GM21447 (cell line): ENCODE results near the gene ZNF275.
"Not testable (repeated sequence)": the region's sequence is repeated elsewhere in the genome, so short reads cannot be mapped to it uniquely, and the experiment has no call there.

Experiments
- ATAC-seq: cut with Tn5 transposase; IDR thresholded peaks from one replicate; pipeline ENCODE4 v1.9.1; 2021; ENCODE audit not compliant: unreplicated experiment

The ZNF275 gene, protein sequence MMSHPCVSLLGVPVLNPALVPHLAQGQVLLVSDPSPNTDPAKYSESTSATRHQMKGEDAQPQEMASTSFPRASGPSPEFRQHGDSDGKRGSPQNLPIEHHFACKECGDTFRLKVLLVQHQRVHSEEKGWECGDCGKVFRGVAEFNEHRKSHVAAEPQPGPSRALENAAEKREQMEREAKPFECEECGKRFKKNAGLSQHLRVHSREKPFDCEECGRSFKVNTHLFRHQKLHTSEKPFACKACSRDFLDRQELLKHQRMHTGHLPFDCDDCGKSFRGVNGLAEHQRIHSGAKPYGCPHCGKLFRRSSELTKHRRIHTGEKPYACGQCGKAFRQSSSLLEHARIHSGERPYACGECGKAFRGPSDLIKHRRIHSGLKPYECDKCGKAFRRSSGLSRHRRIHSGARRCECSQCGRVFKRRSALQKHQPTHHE

DNA sequence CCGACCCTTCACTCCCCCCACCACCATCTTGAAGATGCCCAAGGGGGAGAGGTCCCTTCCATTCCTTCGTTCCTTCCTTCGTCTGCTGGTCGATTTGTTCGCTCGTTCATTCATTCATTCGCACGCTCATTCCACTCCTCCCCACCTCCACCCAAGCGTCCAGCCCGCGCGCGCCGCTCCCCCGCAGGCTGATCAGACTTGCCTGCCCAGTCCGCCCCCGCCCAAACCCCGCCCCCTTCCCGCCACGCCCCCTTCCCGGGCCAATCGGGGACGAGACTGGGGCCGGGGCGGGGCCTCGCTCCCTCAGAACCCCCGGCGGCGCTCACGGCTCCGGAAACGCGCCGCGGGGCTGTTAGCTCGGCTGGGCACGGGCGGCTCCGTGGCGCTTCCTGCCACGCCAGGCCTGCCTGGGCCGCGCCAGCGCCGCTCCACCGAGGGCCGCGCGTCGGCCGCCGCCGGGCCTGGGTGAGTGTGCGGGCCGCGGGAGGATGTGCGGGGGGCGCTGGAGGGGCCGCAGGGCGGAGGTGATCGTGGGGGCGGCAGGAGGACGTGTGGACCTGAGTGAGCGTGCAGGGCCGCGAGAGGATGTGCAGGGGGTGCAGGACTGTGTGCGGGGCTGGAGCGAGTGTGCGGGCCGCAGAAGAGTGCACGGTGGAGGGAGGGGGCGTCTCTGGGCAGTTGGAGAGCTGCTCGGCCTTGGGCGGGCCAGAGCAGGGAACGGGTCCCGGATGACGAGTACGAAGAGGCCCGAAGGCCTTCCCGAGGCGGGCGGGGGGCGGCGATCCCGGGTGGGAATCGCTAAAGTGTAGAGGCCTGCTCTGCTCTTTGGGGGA is at the start of gene ZNF275:
ZNF275 (plus strand) TSS at position 333 of the 833 bp plus-strand sequence. CDS start 2,527 bp downstream, outside the sequence.
- peak; percentile 79 for ATAC-seq

DNA sequence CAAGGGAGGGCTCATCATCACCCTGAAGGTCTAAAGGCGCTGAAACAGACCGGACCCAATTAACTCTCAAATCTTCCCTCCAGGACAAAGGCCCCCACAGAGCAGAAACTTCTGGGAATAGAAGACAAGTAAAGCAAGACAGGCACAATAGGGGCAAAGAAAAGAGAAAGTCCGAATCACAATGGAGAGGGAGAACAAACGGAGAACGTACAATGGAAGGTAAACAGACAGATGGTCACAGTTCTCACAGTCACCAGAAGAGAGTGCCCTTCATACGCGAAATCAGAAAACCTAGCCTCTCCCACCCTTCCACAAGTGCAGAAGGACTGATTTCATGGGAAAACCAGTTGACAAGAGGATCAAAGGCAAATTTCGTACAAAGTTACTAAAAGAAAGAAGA is 48.3 kb upstream of the ZNF275 start:
- ATAC-seq = not testable (repeated sequence)

DNA sequence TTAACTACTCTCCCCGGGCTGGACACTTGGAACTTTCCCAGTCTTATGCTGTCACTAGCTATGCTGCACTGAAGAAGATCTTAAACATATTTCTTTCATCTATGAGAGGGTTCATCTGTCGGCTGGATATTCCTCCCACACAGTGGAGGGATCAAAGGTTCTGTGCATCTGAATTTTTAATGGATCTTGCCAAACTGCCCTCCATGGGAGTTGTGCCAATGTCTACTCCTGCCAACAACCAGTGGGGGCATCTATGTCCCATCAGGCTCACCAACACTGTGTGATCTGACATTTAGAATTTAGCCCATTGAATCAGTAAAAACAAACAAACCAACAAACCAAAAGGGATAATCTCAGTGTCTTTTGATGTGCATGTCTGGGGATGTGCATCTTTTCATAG is 45.1 kb upstream of the ZNF275 start:
- ATAC-seq = not testable (repeated sequence)

DNA sequence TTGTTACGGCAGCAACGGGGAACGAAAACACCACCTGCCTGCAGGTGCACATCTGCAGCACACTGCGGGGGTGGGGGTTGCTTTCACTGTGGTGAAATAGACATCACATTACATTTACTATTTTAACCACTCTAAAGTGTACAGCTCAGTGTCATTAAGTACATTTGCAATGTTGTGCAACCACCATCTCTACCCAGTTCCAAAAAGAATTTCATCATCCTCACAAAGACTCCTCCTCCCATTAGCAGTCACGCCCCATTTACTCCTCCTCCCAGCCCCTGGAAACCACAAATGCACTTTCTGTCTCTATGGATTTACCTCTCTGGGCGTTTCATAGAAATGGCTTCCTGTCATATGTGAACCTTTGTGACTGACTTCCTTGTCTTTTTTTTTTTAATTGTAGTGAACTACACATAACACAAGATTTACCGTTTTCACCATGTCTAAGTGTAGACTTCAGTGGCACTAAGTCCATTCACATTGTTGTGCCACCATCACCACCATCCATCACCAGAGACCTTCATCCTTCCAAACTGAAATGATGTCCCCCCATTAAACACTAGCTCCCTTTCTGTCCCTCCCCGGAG is 40.4 kb upstream of the ZNF275 start:
- not testable (repeated sequence) for ATAC-seq

DNA sequence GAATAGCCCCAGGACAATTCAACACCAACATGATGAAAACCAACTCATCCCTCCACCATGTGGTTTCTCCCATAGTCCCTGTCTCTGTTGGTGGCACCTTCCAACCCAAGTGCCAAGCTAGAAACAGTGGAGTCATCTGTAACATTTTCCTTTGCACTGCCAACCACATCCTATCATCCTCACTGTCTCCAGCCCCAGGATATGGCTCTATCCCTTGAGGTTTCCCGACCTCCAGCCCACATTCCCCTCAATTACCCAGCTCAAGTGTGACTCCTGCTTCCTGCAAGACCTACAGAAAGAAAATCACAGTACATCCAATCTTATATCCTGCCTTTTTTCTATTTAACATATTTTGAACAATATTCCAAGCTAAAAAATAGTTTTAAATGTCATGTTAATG is 36.6 kb upstream of the ZNF275 start:
- no peak for ATAC-seq

DNA sequence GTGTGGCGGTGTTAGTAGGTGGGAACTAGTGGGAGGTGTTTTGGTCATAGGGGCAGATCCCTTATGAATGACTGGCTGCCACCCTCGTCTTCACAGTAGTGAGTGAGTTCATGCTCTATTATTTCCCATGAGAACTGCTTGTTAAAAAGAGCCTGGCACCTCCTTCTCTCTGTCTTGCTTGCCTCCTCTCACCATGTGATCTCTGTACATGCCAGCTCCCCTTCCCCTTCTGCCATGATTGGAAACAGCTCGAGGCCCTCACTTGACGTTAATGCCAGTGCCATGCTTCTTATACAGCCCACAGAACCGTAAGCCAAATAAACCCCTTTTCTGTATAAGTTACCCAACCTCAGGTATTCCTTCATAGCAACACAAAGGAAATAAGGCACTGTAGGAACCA is 34.1 kb upstream of the ZNF275 start:
- no peak for ATAC-seq

DNA sequence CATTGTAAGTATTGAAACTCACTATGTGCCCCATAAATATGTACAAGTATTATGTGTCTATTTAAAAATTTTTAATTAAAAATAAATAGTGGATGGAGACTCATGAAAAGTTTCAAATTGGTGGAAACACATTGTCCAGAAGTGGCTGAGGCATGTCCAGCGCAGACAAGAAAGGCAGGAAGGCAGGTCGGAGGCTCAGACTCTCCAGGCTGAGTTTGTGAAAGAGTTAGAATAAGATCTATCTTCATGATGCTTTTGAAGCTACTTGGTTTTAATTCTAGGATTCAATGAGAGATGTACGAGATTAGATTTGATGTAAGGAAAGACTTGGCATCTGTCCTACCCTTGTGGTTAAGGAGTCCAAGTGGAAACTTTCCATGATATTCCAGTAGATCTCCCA is 32.2 kb upstream of the ZNF275 start:
- ATAC-seq = no peak

DNA sequence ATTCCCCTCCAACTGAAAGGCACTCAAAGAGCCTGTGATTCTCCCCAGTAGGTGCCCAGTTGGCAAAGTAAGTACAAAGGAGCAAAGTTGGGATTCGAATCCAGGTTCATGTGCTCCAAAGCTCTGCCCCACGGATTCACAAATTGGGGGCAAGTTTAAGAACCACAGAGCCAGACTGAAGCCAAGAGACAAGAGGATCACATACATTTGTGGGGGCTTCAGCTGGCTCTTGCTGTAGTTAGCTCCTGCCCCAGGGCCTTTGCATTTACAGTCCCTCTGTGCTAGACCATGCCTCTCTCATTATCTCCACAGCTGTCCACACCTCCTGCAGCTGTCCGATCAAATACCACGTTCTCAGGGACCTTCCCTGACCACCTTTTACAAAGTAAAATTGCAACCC is 31.2 kb upstream of the ZNF275 start:
- no peak for ATAC-seq

DNA sequence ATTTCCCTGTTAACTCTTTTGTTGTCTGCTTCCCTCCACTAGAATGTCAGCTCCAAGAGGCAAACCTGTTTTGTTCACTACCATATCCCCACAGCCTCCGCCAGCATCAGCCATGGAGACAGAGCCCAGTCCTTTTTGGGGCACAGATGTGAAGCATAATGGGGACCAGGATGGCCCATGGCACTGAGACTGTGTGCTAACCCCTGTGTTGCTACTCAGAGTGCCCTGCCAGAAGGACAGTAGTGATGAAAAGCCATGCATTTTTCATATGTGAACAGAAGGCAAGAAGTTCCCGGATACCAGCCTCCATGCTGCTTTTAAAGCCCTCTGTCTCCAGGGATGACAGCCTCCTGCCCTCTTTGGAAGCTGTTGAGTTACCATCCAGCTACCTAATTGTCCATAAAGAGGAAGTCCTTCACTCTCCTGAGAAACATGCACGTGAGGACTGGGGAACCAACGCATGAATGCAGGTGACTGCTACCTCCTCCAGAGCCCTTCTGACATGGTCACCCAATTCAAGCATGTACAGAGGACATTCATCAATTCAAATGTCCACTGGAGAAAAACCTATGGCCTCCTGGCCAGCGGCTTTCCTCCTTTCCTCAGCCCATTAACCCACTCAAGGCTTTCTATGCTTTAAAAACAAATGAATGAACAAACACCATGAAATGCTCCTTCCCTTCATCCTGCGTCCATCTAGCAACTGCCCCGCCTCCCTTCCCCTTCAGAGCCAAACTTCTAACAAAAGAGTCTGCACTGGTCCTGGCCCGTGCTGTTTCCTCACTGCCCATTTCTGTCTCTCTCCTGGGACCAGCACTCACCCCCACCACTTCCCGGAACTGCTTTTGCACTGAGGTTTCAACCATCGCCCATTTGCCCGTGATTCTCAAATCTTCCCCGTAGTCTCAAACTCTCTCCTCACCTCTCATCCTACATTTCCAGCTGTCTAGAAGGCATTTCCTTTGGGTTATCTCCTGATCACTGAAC is 30.4 kb upstream of the ZNF275 start:
- ATAC-seq = no peak

DNA sequence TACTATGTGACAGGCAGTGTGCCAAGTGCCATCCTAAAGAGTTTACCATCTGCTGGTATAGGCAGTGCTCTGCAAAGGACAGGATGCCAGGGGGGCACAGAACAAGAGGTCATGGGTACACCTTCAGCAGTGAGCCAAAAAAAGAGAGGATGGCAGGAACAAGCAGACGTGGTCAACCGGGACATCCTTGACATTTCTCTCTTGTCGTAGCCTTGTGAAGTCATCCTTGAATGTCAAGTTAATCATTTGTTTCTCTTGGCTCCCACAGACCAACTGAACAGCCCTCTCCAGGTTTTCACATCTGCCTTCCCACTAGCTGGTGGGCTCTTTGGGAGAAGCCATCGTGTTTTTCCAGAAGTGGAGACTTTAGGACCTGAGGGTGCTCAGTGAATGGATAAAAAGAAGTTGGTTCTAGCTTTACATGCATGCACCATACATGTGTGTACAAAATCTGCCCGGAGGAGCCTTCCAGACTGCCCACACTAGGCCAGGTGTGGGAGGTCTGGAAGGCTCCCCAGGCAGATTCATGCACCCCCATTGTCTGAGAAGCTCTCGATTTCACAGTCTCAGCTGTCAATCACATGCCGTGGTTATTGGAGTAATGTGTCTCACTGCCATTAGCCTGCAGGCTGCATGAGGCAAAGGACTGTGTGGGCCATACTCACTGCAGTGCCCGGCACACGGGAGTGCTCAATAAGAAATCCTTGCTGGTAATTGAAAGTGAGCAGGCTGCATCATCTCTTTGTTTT is 28.8 kb upstream of the ZNF275 start:
- no peak for ATAC-seq

DNA sequence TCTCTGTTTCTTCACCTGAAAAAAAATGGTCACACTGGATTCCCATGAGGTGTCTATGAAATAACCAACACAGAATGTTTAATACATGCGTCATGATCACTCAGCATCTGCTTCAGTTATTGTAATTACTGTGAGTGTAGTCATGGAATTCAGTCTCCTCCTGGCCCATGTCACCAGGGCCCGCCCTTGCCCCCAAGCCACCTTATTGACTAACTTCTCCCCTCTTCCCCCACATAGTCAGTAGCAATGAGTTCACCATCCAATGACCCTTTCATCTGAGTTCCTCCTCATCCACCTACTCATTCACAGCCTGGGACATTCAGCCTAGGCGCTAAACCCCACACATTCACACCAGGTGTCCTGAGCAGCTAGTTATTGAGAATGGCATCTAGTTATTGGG is 28.0 kb upstream of the ZNF275 start:
- no peak for ATAC-seq

DNA sequence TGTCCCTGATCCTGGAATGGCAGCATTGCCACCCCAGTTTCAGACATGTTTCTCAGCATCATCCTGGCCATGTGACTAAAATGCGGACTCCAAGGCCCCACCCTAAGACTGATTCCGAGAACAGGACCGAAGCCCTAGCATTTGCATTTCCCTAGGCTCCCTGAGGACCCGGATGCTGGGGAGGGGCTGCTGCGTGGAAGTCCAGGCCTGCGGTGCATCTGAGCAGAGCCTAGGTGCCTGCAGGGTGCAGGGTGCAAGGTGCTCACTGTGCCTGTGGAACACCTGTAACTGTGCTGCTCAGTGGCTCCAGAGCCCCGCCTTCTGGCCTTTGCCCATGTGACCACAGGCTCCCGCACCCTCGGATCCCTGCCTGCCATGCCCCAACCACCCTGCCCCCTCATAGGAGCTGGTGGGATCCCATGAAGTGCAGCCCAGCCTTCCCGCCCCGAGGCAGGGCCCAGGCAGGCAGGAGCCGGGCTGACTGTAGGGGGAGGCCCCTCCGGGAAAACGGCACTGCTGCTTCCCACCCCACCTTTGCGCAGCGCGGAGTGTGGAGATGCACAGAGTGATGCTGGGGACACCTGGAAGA is 27.3 kb upstream of the ZNF275 start:
- no peak for ATAC-seq

DNA sequence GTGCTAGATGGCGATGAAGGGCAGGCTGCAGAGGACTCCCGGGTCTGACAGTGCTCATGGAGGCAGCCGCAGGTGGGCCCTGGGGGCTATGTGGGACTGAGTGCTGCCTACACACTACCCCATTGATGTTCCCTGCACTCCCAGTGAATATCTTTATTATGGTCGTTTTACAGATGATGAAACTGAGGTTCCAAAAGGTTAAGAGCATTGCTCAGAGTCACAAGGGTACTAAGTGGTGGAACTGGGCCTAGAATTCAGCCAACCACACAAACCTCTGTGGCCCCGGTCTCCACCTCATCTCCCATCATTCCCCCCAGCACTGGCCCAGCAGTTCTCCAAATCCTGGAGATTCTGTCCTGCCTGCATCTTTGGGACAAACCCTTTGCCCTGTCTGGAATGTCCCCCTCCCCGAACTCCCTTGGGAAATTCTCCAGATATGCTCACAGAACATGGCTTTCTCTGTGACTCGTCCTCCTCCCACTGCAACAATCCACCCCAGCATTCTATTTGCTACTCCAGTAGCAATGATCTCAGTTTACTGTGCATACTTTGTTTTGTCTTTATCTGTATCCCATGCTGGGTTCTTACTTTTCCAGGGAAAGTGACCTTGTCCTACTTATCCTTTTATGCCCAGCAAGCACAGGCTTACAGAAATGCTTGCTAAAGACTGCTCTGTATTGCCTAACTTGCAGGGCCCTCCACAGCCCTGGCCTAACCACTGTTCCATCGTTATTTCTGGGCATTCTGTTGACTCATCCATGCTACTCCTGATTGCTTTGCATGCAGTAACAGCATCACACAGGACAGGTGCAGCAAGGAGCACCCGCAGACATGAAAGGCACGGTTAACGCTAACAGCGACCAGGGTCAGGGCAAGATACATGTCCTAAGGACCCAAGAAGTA is 26.4 kb upstream of the ZNF275 start:
- ATAC-seq = no peak

DNA sequence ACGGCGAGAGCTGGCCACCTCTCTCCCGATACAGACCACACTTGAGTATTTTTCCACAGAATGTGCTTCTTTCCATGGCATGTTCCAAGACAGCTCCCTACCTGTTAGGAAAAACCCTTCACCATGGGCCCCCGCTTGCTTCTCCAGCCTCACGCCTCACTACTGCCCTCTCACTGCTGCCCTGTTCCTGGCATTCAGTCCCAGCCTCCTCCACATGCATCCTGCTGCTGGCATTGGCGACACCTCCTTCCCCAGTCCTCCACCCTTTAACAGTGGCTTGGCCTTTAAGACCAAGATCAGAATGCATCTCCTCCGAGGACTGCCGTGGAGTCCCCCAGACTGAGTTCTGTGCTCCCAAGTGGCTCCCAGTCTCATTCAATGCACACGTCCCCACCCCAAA is 23.1 kb upstream of the ZNF275 start:
- no peak for ATAC-seq

DNA sequence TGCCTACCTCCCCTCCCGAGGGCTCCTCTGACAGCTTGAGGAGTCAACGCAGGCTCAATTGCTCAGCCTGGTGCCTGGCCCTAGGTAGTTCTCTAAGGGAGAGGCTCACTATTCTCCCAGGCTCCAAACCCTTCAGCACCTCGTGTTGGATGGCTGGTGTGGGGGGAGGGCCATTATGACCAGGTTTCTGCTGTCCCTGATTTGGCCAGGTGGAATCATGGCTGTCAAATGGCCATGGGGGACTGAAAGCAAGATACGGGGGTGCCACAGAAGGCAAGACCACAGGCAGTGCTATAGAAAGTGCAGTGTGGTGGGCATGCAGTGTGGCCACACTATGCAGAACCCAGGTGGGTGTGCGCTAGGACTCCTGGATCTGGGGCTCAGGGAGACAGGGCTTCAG is 21.9 kb upstream of the ZNF275 start:
- no peak for ATAC-seq

DNA sequence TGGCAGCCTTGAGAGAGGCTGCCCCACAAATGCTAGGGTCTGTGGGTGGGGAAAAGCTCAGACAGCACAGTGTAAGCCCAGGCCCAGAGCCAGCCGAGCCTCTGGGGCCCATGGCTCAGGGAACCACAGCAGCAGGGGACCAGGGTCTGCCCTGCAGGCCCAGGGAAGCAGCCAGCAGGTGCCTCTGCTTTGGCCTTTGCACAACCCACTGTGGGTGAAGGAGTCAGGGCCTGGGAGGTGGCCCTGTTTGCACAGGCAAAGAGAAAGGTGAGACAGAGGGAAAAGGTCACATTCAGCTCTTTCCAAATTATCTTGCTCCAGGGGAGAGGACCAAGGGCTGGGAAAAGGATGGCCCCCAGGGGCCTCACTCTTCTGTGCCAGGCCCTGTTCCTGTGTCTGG is 21.1 kb upstream of the ZNF275 start:
- ATAC-seq = no peak

DNA sequence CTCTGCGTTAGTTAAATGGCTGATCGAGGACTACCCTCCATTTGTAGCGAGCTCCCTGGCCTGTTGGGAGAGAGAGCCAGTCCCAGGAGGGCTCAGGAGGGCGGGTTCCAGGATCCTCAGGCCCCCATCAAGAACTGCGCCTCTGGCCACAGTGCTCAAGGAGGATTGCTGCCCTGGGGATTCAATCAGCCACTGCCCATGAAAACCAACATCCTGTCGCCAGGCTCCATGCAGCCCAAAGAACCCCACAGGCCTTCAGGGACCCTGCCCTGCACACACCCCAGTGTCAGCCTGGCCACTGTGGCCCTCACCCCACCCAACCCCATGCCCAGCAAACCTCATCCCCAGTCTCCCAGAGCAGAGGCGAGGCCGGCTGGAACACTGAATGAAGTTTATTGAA is 16.6 kb upstream of the ZNF275 start:
- ATAC-seq = no peak

DNA sequence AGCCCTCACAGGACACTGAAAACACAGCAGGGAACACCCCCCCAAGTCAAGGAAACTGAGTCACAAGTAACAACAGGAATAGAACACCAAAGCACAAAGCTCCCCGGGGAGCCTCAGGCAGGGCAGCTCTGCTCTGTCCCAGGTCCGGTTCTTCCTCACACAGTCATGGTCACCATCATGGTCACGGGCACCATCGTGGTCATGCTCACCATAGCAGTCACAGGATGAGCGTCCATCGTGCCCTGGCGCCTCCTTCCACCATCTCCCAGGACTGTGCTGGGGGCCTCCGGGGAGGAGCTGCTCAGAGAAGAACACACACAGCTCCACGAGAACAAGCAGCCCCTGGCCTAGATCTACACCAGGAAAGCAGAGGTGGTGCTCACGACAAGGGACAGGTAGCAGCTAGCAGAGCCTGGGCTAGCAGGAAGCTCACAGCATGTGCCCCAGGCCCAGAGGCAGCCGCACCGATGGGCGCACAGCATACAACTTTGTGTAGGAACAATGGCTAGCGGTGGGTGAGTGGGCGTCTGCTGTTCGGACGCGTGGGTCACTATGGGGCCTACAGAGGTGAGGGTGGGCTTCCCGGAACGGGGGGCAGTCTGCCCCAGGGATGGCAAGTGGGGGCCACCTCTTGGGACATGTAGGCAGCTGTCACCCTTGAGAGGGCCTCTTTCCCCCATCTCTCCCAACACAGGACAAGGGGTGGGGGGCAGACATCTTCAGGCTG is 15.8 kb upstream of the ZNF275 start:
- no peak for ATAC-seq
